SK-N-SH (cell line): ENCODE results near the gene PSMC3. TPM values are rescaled to one million over a fixed set of nuclear protein-coding genes. Genes with fewer than 3 reads are reported as not detected.

Source experiments
- CTCF ChIA-PET: fragments of 300-600, 350-600 bp; formaldehyde crosslinking; extraction: SDS; loops from one replicate; lab custom pipeline; 2021; lab: Yijun Ruan, JAX
- POLR2A ChIA-PET: fragments of 350-600 bp; sonication (Branson Sonifier 250); formaldehyde crosslinking; extraction: SDS; loops from one replicate; lab custom pipeline; 2020; ENCODE audit warnings: antibody characterized with exemption, inconsistent platforms; lab: Yijun Ruan, JAX
- DNase-seq: peaks from one replicate; pipeline ENCODE4 v3.0.0; 2012
- H2AFZ ChIP-seq: fragments of 200-600 bp; sonication (generic); 2 replicates; pipeline ENCODE4 v1.8.1; 2016; ENCODE audit warnings: antibody characterized with exemption, mild to moderate bottlenecking, low read depth
- H3F3A ChIP-seq: fragments of 200-600 bp; sonication (generic); replicated peaks from 2 replicates; pipeline ENCODE3; 2016; ENCODE audit warnings: antibody characterized with exemption, mild to moderate bottlenecking; ENCODE audit not compliant: insufficient read depth
- H3K27ac ChIP-seq, 2 experiments: fragments of 200-500 bp in 1 of 2; fragments of 200-600 bp in 1 of 2; sonication (Bioruptor generic) in 1 of 2; sonication (generic), shearing (Covaris generic) in 1 of 2; 2 replicates each; pipeline versions ENCODE4 v1.5.1 to v1.6.1; 2014 to 2016; ENCODE audit warnings: low read depth in 2 of 2, inconsistent platforms in 1 of 2, low read length in 1 of 2, mild to moderate bottlenecking in 1 of 2, mixed read lengths in 1 of 2
- H3K27me3 ChIP-seq: fragments of 200-600 bp; sonication (generic), shearing (Covaris generic); 2 replicates; pipeline ENCODE4 v1.6.1; 2016; ENCODE audit warnings: mixed run types; ENCODE audit not compliant: insufficient read depth
- H3K36me3 ChIP-seq, 2 experiments: fragments of 200-500 bp in 1 of 2; fragments of 200-600 bp in 1 of 2; sonication (Bioruptor generic) in 1 of 2; sonication (generic) in 1 of 2; replicated peaks in 1 of 2; 2 replicates each; pipeline versions ENCODE3 to v1.5.1; 2014 to 2016; ENCODE audit warnings: low read length in 1 of 2, mild to moderate bottlenecking in 1 of 2; ENCODE audit not compliant: insufficient read depth in 2 of 2, control insufficient read depth in 1 of 2
- H3K4me1 ChIP-seq, 2 experiments: fragments of 200-500 bp in 1 of 2; fragments of 200-600 bp in 1 of 2; sonication (Bioruptor generic) in 1 of 2; sonication (generic), shearing (Covaris generic) in 1 of 2; 2 replicates each; pipeline versions ENCODE4 v1.5.1 to v1.6.1; 2014 to 2016; ENCODE audit warnings: low read depth in 1 of 2, low read length in 1 of 2, mixed run types in 1 of 2; ENCODE audit not compliant: insufficient read depth in 2 of 2, control insufficient read depth in 1 of 2
- H3K4me2 ChIP-seq: fragments of 200-600 bp; sonication (generic), shearing (Covaris generic); 2 replicates; pipeline ENCODE4 v1.6.1; 2017; ENCODE audit warnings: mixed run types
- H3K4me3 ChIP-seq, 2 experiments: fragments of 200-500 bp in 1 of 2; fragments of 200-600 bp in 1 of 2; sonication (Bioruptor generic) in 1 of 2; sonication (generic), shearing (Covaris generic) in 1 of 2; 2 replicates each; pipeline versions ENCODE4 v1.5.1 to v1.8.1; 2014 to 2016; ENCODE audit warnings: low read depth in 2 of 2, inconsistent platforms in 1 of 2, low read length in 1 of 2, mild to moderate bottlenecking in 1 of 2, mixed read lengths in 1 of 2, moderate library complexity in 1 of 2
- H3K79me2 ChIP-seq: fragments of 200-600 bp; sonication (generic); 2 replicates; pipeline ENCODE4 v1.8.1; 2017; ENCODE audit warnings: mild to moderate bottlenecking; ENCODE audit not compliant: insufficient read depth
- H3K9ac ChIP-seq: fragments of 200-600 bp; sonication (generic); 2 replicates; pipeline ENCODE4 v1.6.1; 2017; ENCODE audit warnings: mixed run types
- H3K9me2 ChIP-seq: fragments of 200-600 bp; sonication (generic); 2 replicates; pipeline ENCODE4 v1.6.1; 2017; ENCODE audit warnings: mixed run types
- H3K9me3 ChIP-seq: fragments of 200-600 bp; sonication (generic); 2 replicates; pipeline ENCODE4 v1.6.1; 2017; ENCODE audit warnings: mixed run types, mild to moderate bottlenecking, moderate library complexity
- H4K20me1 ChIP-seq: fragments of 200-600 bp; sonication (generic); 2 replicates; pipeline ENCODE4 v1.6.1; 2017; ENCODE audit warnings: mild to moderate bottlenecking, mixed run types; ENCODE audit not compliant: insufficient read depth
- CHD2 ChIP-seq: fragments of 150-350 bp; IDR thresholded peaks from 2 replicates; pipeline ENCODE4 v1.6.1; 2018; ENCODE audit warnings: low read length; ENCODE audit not compliant: partially characterized antibody
- CTCF ChIP-seq: fragments of 200-600 bp; sonication (generic); IDR thresholded peaks from 2 replicates; pipeline ENCODE4 v1.6.1; 2017; ENCODE audit warnings: antibody characterized with exemption, mild to moderate bottlenecking, moderate library complexity
- EP300 ChIP-seq, 2 experiments: IDR thresholded peaks; 2 replicates each; pipeline versions ENCODE4 v1.4.0 to v1.6.1; 2012; ENCODE audit warnings: borderline replicate concordance in 1 of 2, low read depth in 1 of 2, low read length in 1 of 2
- FOSL2 ChIP-seq: IDR thresholded peaks from 2 replicates; pipeline ENCODE4 v1.4.0; 2012; ENCODE audit warnings: low read depth, mild to moderate bottlenecking, moderate library complexity, borderline replicate concordance
- FOXJ3 ChIP-seq: sonication (generic); formaldehyde crosslinking; IDR thresholded peaks from 2 replicates; pipeline ENCODE4 v1.5.1; 2020; ENCODE audit warnings: mild to moderate bottlenecking, missing genetic modification reagents
- JUND ChIP-seq: IDR thresholded peaks from 2 replicates; pipeline ENCODE4 v1.4.0; 2012
- MAX ChIP-seq: IDR thresholded peaks from 2 replicates; pipeline ENCODE4 v1.4.0; 2012; ENCODE audit warnings: low read depth
- MXI1 ChIP-seq: IDR thresholded peaks from 2 replicates; pipeline ENCODE4 v1.6.1; 2012; ENCODE audit warnings: mild to moderate bottlenecking, low read depth, low read length, improper control_type of control experiment
- PBX3 ChIP-seq: IDR thresholded peaks from 2 replicates; pipeline ENCODE4; 2012
- REST ChIP-seq: IDR thresholded peaks from 2 replicates; pipeline ENCODE4 v1.6.1; 2012; ENCODE audit warnings: mild to moderate bottlenecking, low read depth, low read length, moderate library complexity
- RXRA ChIP-seq: IDR thresholded peaks from 2 replicates; pipeline ENCODE4 v1.4.0; 2012; ENCODE audit warnings: low read depth, mild to moderate bottlenecking, borderline replicate concordance
- TAF1 ChIP-seq: IDR thresholded peaks from 2 replicates; pipeline ENCODE4 v1.6.1; 2012; ENCODE audit warnings: low read depth, mild to moderate bottlenecking, low read length, moderate library complexity, borderline replicate concordance
- TEAD4 ChIP-seq: IDR thresholded peaks from 2 replicates; pipeline ENCODE4 v1.4.0; 2012; ENCODE audit warnings: mild to moderate bottlenecking, borderline replicate concordance; ENCODE audit not compliant: insufficient read depth
- USF2 ChIP-seq: fragments of 150-350 bp; IDR thresholded peaks from 2 replicates; pipeline ENCODE4 v1.6.1; 2017; ENCODE audit warnings: antibody characterized with exemption, low read length, low read depth, borderline replicate concordance
- YY1 ChIP-seq: IDR thresholded peaks from 2 replicates; pipeline ENCODE4 v1.4.0; 2012; ENCODE audit warnings: low read depth, mild to moderate bottlenecking
- WGBS: methylation state at CpG from one replicate; pipeline ENCODE4 v1.1.6; 2017; ENCODE audit warnings: low lambda C conversion rate; 5-methylcytosine and 5-hydroxymethylcytosine counted together
- polyA plus RNA-seq, 3 experiments: library from polyadenylated mRNA; depleted of rRNA; stranded (reverse); fragments of >200 nt; gene quantifications; 2 replicates each; pipeline ENCODE4 v1.2.3, GENCODE V29; 2012

PSMC3 gene
- polyA plus RNA-seq, 1 of the 3 experiments (the other 2 are of a cell fraction), result 184 TPM

- H3K9me3 ChIP-seq, result no peaks in the 10 kb centered on the region
- DNase-seq, result no peak
- H3K4me3 ChIP-seq, result no peak overlapping the region
- H2AFZ ChIP-seq, result no peak overlapping the region
- H3K4me1 ChIP-seq, result peaks cover 0 to 3% of the 10 kb centered on the region in 2 experiments; a peak in 1 of 4 replicates
- no peaks in the 10 kb centered on the region for H3K9me2 ChIP-seq
- H3F3A ChIP-seq, result peaks cover 9% of the 10 kb centered on the region
- H3K4me2 ChIP-seq, result no peak overlapping the region
- no peak overlapping the region for H3K9ac ChIP-seq
- no peak for TF ChIP-seq EP300 (IDR thresholded peaks at IDR 0.05; ENCODE audit: borderline replicate concordance in 1 of 2, low read depth in 1 of 2, low read length in 1 of 2)
- no peak for TF ChIP-seq MXI1
- TF ChIP-seq USF2, result no peak
- no peak for TF ChIP-seq CTCF
- no peak for TF ChIP-seq RXRA
- TF ChIP-seq CHD2, result no peak
- no peak for TF ChIP-seq FOXJ3 (CRISPR knock-in tag)
- no peak for TF ChIP-seq PBX3
- TF ChIP-seq REST, result no peak
- TF ChIP-seq TEAD4, result no peak
- no peak for TF ChIP-seq YY1
- no peak for TF ChIP-seq MAX
- no peak for TF ChIP-seq JUND
- no peak for TF ChIP-seq FOSL2
- no peak for TF ChIP-seq TAF1
- no peaks in the 10 kb centered on the region for H3K27me3 ChIP-seq
- peaks cover 5% of the 10 kb centered on the region; the same call in 1 of the 2 replicates for H4K20me1 ChIP-seq
- peaks cover 13 to 25% of the 10 kb centered on the region in 2 experiments for H3K36me3 ChIP-seq
- peaks cover 27% of the 10 kb centered on the region; the same call in 1 of the 2 replicates for H3K79me2 ChIP-seq
- WGBS, result 100% methylated on average over 2 of the region's 2 CpGs
- POLR2A ChIA-PET, result no interaction called here
- CTCF ChIA-PET, result interaction anchor here (0.7 kb wide), 1 partner anchor 93 kb away, joined by 5 read pairs; no protein-coding TSS in a partner anchor
- H3K27ac ChIP-seq, result no peak overlapping the region
Measured at GRCh38 chr11:47460571-47461235, 34.5 kb upstream of the PSMC3 start.
